CD14-positive monocyte (primary cell): Measurements from ENCODE around the gene DIABLO. TPM values are rescaled to one million over a fixed set of nuclear protein-coding genes. Genes with fewer than 3 reads are reported as not detected.

Experiments used
- DNase-seq, 3 donors: peaks; one replicate each; pipeline ENCODE4 v3.0.0-alpha.2; 2011 to 2022
- H2AFZ ChIP-seq: 2 replicates; pipeline ENCODE4 v1.6.0; 2012; ENCODE audit warnings: mild to moderate bottlenecking, low read depth, low read length, inconsistent platforms; ENCODE audit not compliant: insufficient read depth, poor library complexity, severe bottlenecking
- H3K27ac ChIP-seq, 2 donors: 1 replicate in 1 of 2; 2 replicates in 1 of 2; pipeline ENCODE4 v1.5.1; 2012 to 2013; ENCODE audit warnings: low read length in 2 of 2, control low read depth in 1 of 2, inconsistent platforms in 1 of 2, low read depth in 1 of 2, mild to moderate bottlenecking in 1 of 2
- H3K27me3 ChIP-seq, 2 donors: one replicate each; pipeline versions ENCODE4 v1.6.0 to v1.6.1; 2011 to 2013; ENCODE audit warnings: low read length in 2 of 2; ENCODE audit not compliant: control insufficient read depth in 2 of 2, insufficient read depth in 2 of 2
- H3K36me3 ChIP-seq, 2 donors: replicated peaks in 1 of 2; 1 replicate in 1 of 2; 2 replicates in 1 of 2; pipeline versions ENCODE4 v1.5.1 to v1.6.1; 2012 to 2013; ENCODE audit warnings: low read length in 2 of 2, control low read depth in 1 of 2, inconsistent platforms in 1 of 2, mild to moderate bottlenecking in 1 of 2; ENCODE audit not compliant: insufficient read depth in 2 of 2, control insufficient read depth in 1 of 2
- H3K4me1 ChIP-seq, 2 donors: 1 replicate in 1 of 2; 2 replicates in 1 of 2; pipeline versions ENCODE4 v1.5.1 to v1.6.1; 2012 to 2013; ENCODE audit warnings: low read length in 2 of 2, control low read depth in 1 of 2, inconsistent platforms in 1 of 2, mild to moderate bottlenecking in 1 of 2, moderate library complexity in 1 of 2; ENCODE audit not compliant: insufficient read depth in 2 of 2, control insufficient read depth in 1 of 2
- H3K4me2 ChIP-seq: replicated peaks from 2 replicates; pipeline ENCODE3; 2012; ENCODE audit warnings: low read length, moderate library complexity, mild to moderate bottlenecking; ENCODE audit not compliant: poor library complexity, severe bottlenecking; ENCODE audit errors: extremely low read depth
- H3K4me3 ChIP-seq, 3 experiments: fragments of 200-600 bp in 1 of 3; sonication (generic) in 1 of 3; replicated peaks in 1 of 3; 1 replicate in 2 of 3; 2 replicates in 1 of 3; pipeline ENCODE4 v1.5.1; 2011 to 2013; ENCODE audit warnings: low read length in 3 of 3, mild to moderate bottlenecking in 3 of 3, control low read depth in 2 of 3, low read depth in 2 of 3, inconsistent platforms in 1 of 3, moderate library complexity in 1 of 3
- H3K79me2 ChIP-seq: 2 replicates; pipeline ENCODE4 v1.6.0; 2012; ENCODE audit warnings: mild to moderate bottlenecking, control low read depth, inconsistent platforms, low read length, moderate library complexity; ENCODE audit not compliant: insufficient read depth
- H3K9ac ChIP-seq: 2 replicates; pipeline ENCODE4 v1.6.0; 2017; ENCODE audit warnings: low read length, mild to moderate bottlenecking; ENCODE audit not compliant: insufficient read depth, poor library complexity, severe bottlenecking
- H3K9me3 ChIP-seq, 2 donors: replicated peaks in 1 of 2; 1 replicate in 1 of 2; 2 replicates in 1 of 2; pipeline versions ENCODE4 v1.5.1 to v1.6.1; 2012 to 2013; ENCODE audit warnings: low read length in 2 of 2, control low read depth in 1 of 2; ENCODE audit not compliant: control insufficient read depth in 1 of 2, insufficient read depth in 1 of 2
- H4K20me1 ChIP-seq: 2 replicates; pipeline ENCODE4 v1.6.0; 2012; ENCODE audit warnings: mild to moderate bottlenecking, low read length, control low read depth, moderate library complexity; ENCODE audit not compliant: insufficient read depth
- H3K27ac Mint-ChIP-seq, 7 donors: one replicate each; pipeline ENCODE4 v1.8.0; 2020; ENCODE audit warnings: mild to moderate bottlenecking in 7 of 7, mixed read lengths in 7 of 7, moderate library complexity in 6 of 7, inconsistent platforms in 2 of 7
- H3K27me3 Mint-ChIP-seq, 3 donors: one replicate each; pipeline ENCODE4 v1.8.0; 2021 to 2022; ENCODE audit warnings: low read depth in 3 of 3, mild to moderate bottlenecking in 3 of 3, mixed read lengths in 3 of 3, moderate library complexity in 3 of 3, inconsistent platforms in 1 of 3
- H3K36me3 Mint-ChIP-seq, 2 donors: one replicate each; pipeline ENCODE4 v1.8.0; 2020; ENCODE audit warnings: mixed read lengths in 2 of 2, inconsistent platforms in 1 of 2, mild to moderate bottlenecking in 1 of 2
- H3K4me1 Mint-ChIP-seq: one replicate; pipeline ENCODE4 v1.8.0; 2020; ENCODE audit warnings: mild to moderate bottlenecking, mixed read lengths
- H3K4me3 Mint-ChIP-seq, 2 donors: one replicate each; pipeline ENCODE4 v1.8.0; 2020; ENCODE audit warnings: mild to moderate bottlenecking in 2 of 2, mixed read lengths in 2 of 2, moderate library complexity in 1 of 2
- H3K9me3 Mint-ChIP-seq, 7 donors: one replicate each; pipeline ENCODE4 v1.8.0; 2020 to 2022; ENCODE audit warnings: mixed read lengths in 7 of 7, mild to moderate bottlenecking in 6 of 7, moderate library complexity in 6 of 7, inconsistent platforms in 2 of 7
- CTCF ChIP-seq: fragments of 200-600 bp; IDR thresholded peaks from one replicate; pipeline ENCODE4 v1.8.0; 2022; ENCODE audit warnings: antibody characterized with exemption, mild to moderate bottlenecking
- WGBS: methylation state at CpG from one replicate; pipeline ENCODE4 v1.1.5; 2013; ENCODE audit warnings: missing lambda C conversion rate; ENCODE audit not compliant: insufficient coverage; 5-methylcytosine and 5-hydroxymethylcytosine counted together
- intact Hi-C, 2 donors: fragments of 100-400 bp; cut with micrococcal nuclease; formaldehyde crosslinking; loops; one replicate each; pipeline versions ENCODE4 v1.15.0 to v1.15.1; 2023
- polyA plus RNA-seq, 3 donors: library from polyadenylated mRNA; depleted of rRNA in 1 of 3; unstranded in 2 of 3; stranded (reverse) in 1 of 3; fragments of 300-500 nt in 2 of 3; fragments of >200 nt in 1 of 3; fragmentation: Illumina TruSeq in 2 of 3; gene quantifications; 1 replicate in 2 of 3; 2 replicates in 1 of 3; pipeline ENCODE4 v1.2.3, GENCODE V29; 2012 to 2021

Gene DIABLO
- polyA plus RNA-seq, 3 donors, result 33.5 to 55.9 (median 51.3) TPM

- no peaks in the 10 kb centered on the region for H3K79me2 ChIP-seq
- no peaks in the 10 kb centered on the region for H3K4me1 ChIP-seq
- H3K27me3 Mint-ChIP-seq, result peaks cover 5 to 10% (median 8%) of the 10 kb centered on the region in 3 donors
- no peak overlapping the region for H2AFZ ChIP-seq
- H3K36me3 Mint-ChIP-seq, result no peaks in the 10 kb centered on the region
- H3K27ac Mint-ChIP-seq, result no peak overlapping the region
- H3K4me1 Mint-ChIP-seq, result no peaks in the 10 kb centered on the region
- WGBS, result no CpG with 5 or more reads among the region's 5 CpGs
- H3K36me3 ChIP-seq, result no peaks in the 10 kb centered on the region
- no peaks in the 10 kb centered on the region for H3K27me3 ChIP-seq
- no peaks in the 10 kb centered on the region for H3K9me3 ChIP-seq
- DNase-seq, result no peak
- H3K27ac ChIP-seq, result no peak overlapping the region
- no peaks in the 10 kb centered on the region for H3K9me3 Mint-ChIP-seq
- no peak overlapping the region for H3K9ac ChIP-seq
- no peak for TF ChIP-seq CTCF
- no peak overlapping the region for H3K4me3 Mint-ChIP-seq
- no peaks in the 10 kb centered on the region for H4K20me1 ChIP-seq
- H3K4me2 ChIP-seq, result no peak overlapping the region
- intact Hi-C loops, result no loop called here
- no peak overlapping the region for H3K4me3 ChIP-seq
These were observed 54.5 kb downstream of the DIABLO start for GRCh38 chr12:122171399-122171798.

- no peak overlapping the region for H3K27ac ChIP-seq
- no peaks in the 10 kb centered on the region for H3K79me2 ChIP-seq
- H2AFZ ChIP-seq, result no peak overlapping the region
- H3K4me1 ChIP-seq, result no peaks in the 10 kb centered on the region
- H3K27me3 Mint-ChIP-seq, result peaks cover 2 to 5% (median 2%) of the 10 kb centered on the region in 3 donors
- H3K27me3 ChIP-seq, result no peaks in the 10 kb centered on the region
- H4K20me1 ChIP-seq, result no peaks in the 10 kb centered on the region
- H3K9me3 Mint-ChIP-seq, result no peaks in the 10 kb centered on the region
- DNase-seq, result no peak
- H3K9me3 ChIP-seq, result no peaks in the 10 kb centered on the region
- TF ChIP-seq CTCF, result no peak
- H3K4me1 Mint-ChIP-seq, result no peaks in the 10 kb centered on the region
- no peak overlapping the region for H3K4me2 ChIP-seq
- no peak overlapping the region for H3K4me3 ChIP-seq
- intact Hi-C loops, result no loop called here
- H3K4me3 Mint-ChIP-seq, result no peak overlapping the region
- no peaks in the 10 kb centered on the region for H3K36me3 Mint-ChIP-seq
- no CpG with 5 or more reads among the region's 3 CpGs for WGBS
- H3K27ac Mint-ChIP-seq, result no peak overlapping the region
- no peaks in the 10 kb centered on the region for H3K36me3 ChIP-seq
- no peak overlapping the region for H3K9ac ChIP-seq
These were observed 57.4 kb downstream of the DIABLO start for GRCh38 chr12:122168492-122168891.
